Endothelial cell of umbilical vein (primary cell): ENCODE data around the gene SCN5A. TPM values are rescaled to one million over a fixed set of nuclear protein-coding genes. Genes with fewer than 3 reads are reported as not detected.

ENCODE experiments used
- BruUV-seq: library from RNA; stranded (reverse); fragments of 400-500 nt; replicated peaks from 2 replicates; lab custom pipeline; 2021; lab: Mats Ljungman, UMichigan
- CTCF ChIA-PET: fragments of 300-600, 350-600 bp; sonication (Branson Sonifier 250); formaldehyde crosslinking; loops from one replicate; lab custom pipeline; 2021; ENCODE audit warnings: antibody characterized with exemption, inconsistent platforms; lab: Charles Lee
- POLR2A ChIA-PET: fragments of 300-600, 350-600 bp; sonication (Branson Sonifier 250); formaldehyde crosslinking; loops from one replicate; lab custom pipeline; 2021; ENCODE audit warnings: antibody characterized with exemption, inconsistent platforms; lab: Charles Lee
- DNase-seq: peaks from one replicate; pipeline ENCODE4 v3.0.0-alpha.2; 2011; ENCODE audit warnings: low read depth, low spot score
- FAIRE-seq: peaks from 2 replicates; lab custom pipeline; 2011; peaks lifted over from hg19 to GRCh38; lab: Jason Lieb, UNC
- H2AFZ ChIP-seq: 2 replicates; pipeline ENCODE4 v1.6.0; 2012; ENCODE audit warnings: low read depth, low read length, control low read depth, inconsistent platforms
- H3K27ac ChIP-seq: 2 replicates; pipeline ENCODE4 v1.5.1; 2011; ENCODE audit warnings: low read depth, mild to moderate bottlenecking, control low read depth, low read length, moderate library complexity; ENCODE audit not compliant: insufficient read depth
- H3K27me3 ChIP-seq, 2 experiments: 2 replicates each; pipeline versions ENCODE4 v1.6.0 to v1.6.1; 2011; ENCODE audit warnings: low read length in 2 of 2, mixed read lengths in 1 of 2; ENCODE audit not compliant: control insufficient read depth in 2 of 2, insufficient read depth in 2 of 2
- H3K36me3 ChIP-seq, 2 experiments: 2 replicates in 1 of 2; 3 replicates in 1 of 2; pipeline ENCODE4 v1.5.1; 2011; ENCODE audit warnings: low read length in 2 of 2, mild to moderate bottlenecking in 1 of 2, moderate library complexity in 1 of 2; ENCODE audit not compliant: control insufficient read depth in 2 of 2, insufficient read depth in 2 of 2; ENCODE audit errors: extremely low read depth in 1 of 2
- H3K4me1 ChIP-seq: 3 replicates; pipeline ENCODE4 v1.5.1; 2011; ENCODE audit warnings: mild to moderate bottlenecking, low read length; ENCODE audit not compliant: control insufficient read depth, insufficient read depth; ENCODE audit errors: extremely low read depth
- H3K4me2 ChIP-seq: 2 replicates; pipeline ENCODE4 v1.6.1; 2011; ENCODE audit warnings: low read length, control low read depth, mixed read lengths; ENCODE audit not compliant: insufficient read depth
- H3K4me3 ChIP-seq, 3 experiments: fragments of 200-600 bp in 1 of 3; sonication (generic), shearing (Covaris generic) in 1 of 3; replicated peaks in 1 of 3; 2 replicates each; pipeline ENCODE4 v1.5.1; 2011 to 2016; ENCODE audit warnings: control low read depth in 3 of 3, low read length in 3 of 3, mild to moderate bottlenecking in 2 of 3, inconsistent platforms in 1 of 3, low read depth in 1 of 3, moderate library complexity in 1 of 3; ENCODE audit not compliant: insufficient read depth in 1 of 3
- H3K79me2 ChIP-seq: 2 replicates; pipeline ENCODE4 v1.6.0; 2012; ENCODE audit warnings: low read length, inconsistent platforms; ENCODE audit not compliant: control insufficient read depth, insufficient read depth
- H3K9ac ChIP-seq: replicated peaks from 2 replicates; pipeline ENCODE3; 2011; ENCODE audit warnings: low read length, control low read depth; ENCODE audit not compliant: insufficient read depth; ENCODE audit errors: extremely low read depth
- H3K9me1 ChIP-seq: replicated peaks from 3 replicates; pipeline ENCODE4 v1.6.0; 2011; ENCODE audit warnings: mild to moderate bottlenecking, low read length; ENCODE audit not compliant: control insufficient read depth, insufficient read depth; ENCODE audit errors: extremely low read depth
- H3K9me3 ChIP-seq: replicated peaks from 2 replicates; pipeline ENCODE4 v1.5.1; 2012; ENCODE audit warnings: low read length, inconsistent platforms; ENCODE audit not compliant: control insufficient read depth, insufficient read depth
- H4K20me1 ChIP-seq: replicated peaks from 2 replicates; pipeline ENCODE3; 2011; ENCODE audit warnings: mild to moderate bottlenecking, low read length; ENCODE audit not compliant: control insufficient read depth, insufficient read depth; ENCODE audit errors: extremely low read depth
- CTCF ChIP-seq, 2 donors: IDR thresholded peaks; 1 replicate in 1 of 2; 2 replicates in 1 of 2; pipeline ENCODE4 v1.5.1; 2011; ENCODE audit warnings: low read length in 2 of 2, mild to moderate bottlenecking in 2 of 2, moderate library complexity in 2 of 2, control low read depth in 1 of 2, inconsistent platforms in 1 of 2, low read depth in 1 of 2; ENCODE audit not compliant: insufficient read depth in 1 of 2; ENCODE audit errors: extremely low read depth in 1 of 2
- EZH2 ChIP-seq: IDR thresholded peaks from 2 replicates; pipeline ENCODE4 v1.6.1; 2012; ENCODE audit warnings: borderline replicate concordance, low read depth, mild to moderate bottlenecking, moderate library complexity, low read length, inconsistent platforms; ENCODE audit not compliant: severe bottlenecking
- GATA2 ChIP-seq: IDR thresholded peaks from 2 replicates; pipeline ENCODE4 v1.7.0; 2011; ENCODE audit warnings: low read depth, mild to moderate bottlenecking, moderate library complexity, mixed read lengths, low read length; ENCODE audit not compliant: insufficient read length, insufficient read depth
- JUN ChIP-seq: IDR thresholded peaks from 2 replicates; pipeline ENCODE4 v1.6.1; 2011; ENCODE audit warnings: borderline replicate concordance, low read depth; ENCODE audit not compliant: insufficient read length, insufficient read depth
- MAX ChIP-seq: IDR thresholded peaks from 2 replicates; pipeline ENCODE4 v1.6.1; 2011; ENCODE audit not compliant: insufficient read depth, insufficient read length
- MYC ChIP-seq: IDR thresholded peaks from one replicate; pipeline ENCODE4 v1.6.1; 2011; ENCODE audit warnings: mild to moderate bottlenecking, low read depth, low read length
- POLR2A ChIP-seq: IDR thresholded peaks from 2 replicates; pipeline ENCODE4 v1.6.1; 2012; ENCODE audit warnings: low read depth, mild to moderate bottlenecking, control low read depth, low read length
- dilution Hi-C: fragments of 300-500 bp; cut with MboI; formaldehyde crosslinking; loops from one replicate; pipeline ENCODE4 v1.15.0; 2019; ENCODE audit warnings: low sequenced_read_pairs; ENCODE audit not compliant: extremely low pct_ligation_motif_present
- intact Hi-C: fragments of 100-400 bp; cut with micrococcal nuclease; formaldehyde crosslinking; loops from one replicate; pipeline ENCODE4 v1.10.0; 2022
- polyA plus RNA-seq, 4 experiments: library from polyadenylated mRNA; depleted of rRNA in 3 of 4; stranded (reverse) in 3 of 4; unstranded in 1 of 4; fragments of >200 nt; gene quantifications; 2 replicates each; pipeline versions ENCODE4 v1.2.1 to v1.2.3, GENCODE V29; 2011 to 2012; ENCODE audit warnings: missing spikeins in 1 of 4
- total RNA-seq: library from RNA; stranded (reverse); gene quantifications from 2 replicates; pipeline ENCODE4 v1.2.3, GENCODE V29; 2021

Gene SCN5A
- total and polyA plus RNA-seq, 2 donors (not counting 3 experiments of a cell fraction or from before 2014, with no cell fraction given) = 2.7 to 20.0 TPM

- FAIRE-seq = no peak
- Histone ChIP-seq H3K9me3 (no peaks in the 10 kb centered on the region), H3K9me1 (no peaks in the 10 kb centered on the region), H3K4me3 (no peak overlapping the region), H3K27ac (no peak overlapping the region), H3K9ac (no peak overlapping the region), H4K20me1 (no peaks in the 10 kb centered on the region), H3K4me2 (no peak overlapping the region), H3K4me1 (no peaks in the 10 kb centered on the region), H2AFZ (no peak overlapping the region), H3K79me2 (no peaks in the 10 kb centered on the region), H3K36me3 (no peaks in the 10 kb centered on the region), H3K27me3 (no peaks in the 10 kb centered on the region)
- dilution Hi-C loops = no loop called here
- DNase-seq = no peak
- POLR2A ChIA-PET = no interaction called here
- CTCF ChIA-PET = no interaction called here
- TF ChIP-seq EZH2 (no peak), MAX (no peak), CTCF (IDR thresholded peaks at IDR 0.05; ENCODE audit: extremely low read depth in 1 of 2, insufficient read depth in 1 of 2, low read depth in 1 of 2, low read length in 2 of 2) (no peak), POLR2A (no peak), MYC (no peak), GATA2 (no peak), JUN (no peak)
- intact Hi-C loops = no loop called here
- no TSS peak for BruUV-seq
Measured at GRCh38 chr3:38600551-38600950, 48.9 kb downstream of the SCN5A start.
